ENCODE measurements around the gene CCDC63.

Gene CCDC63

GRCh38 chr12:110920324-110920910, 73.6 kb downstream of the CCDC63 start, which contains the start of gene MYL2:
MYL2 (minus strand) TSS chr12:110920579; CDS start chr12:110920529, 50 bp downstream.
- ATAC-seq (replicated peaks; ENCODE audit: extremely low read depth, poor library complexity, severe bottlenecking) (no peak), DNase-seq (ENCODE audit: low spot score in 2 of 2) (no peak)
- H3K36me3 Mint-ChIP-seq (ENCODE audit: insufficient read depth), result peaks cover 2% of the 10 kb centered on the region
- H3K4me1 Mint-ChIP-seq, result no peaks in the 10 kb centered on the region
- H3K4me3 Mint-ChIP-seq, result no peak within 1 kb of the TSS
- no peak within 1 kb of the TSS for H3K27ac Mint-ChIP-seq (ENCODE audit: low read depth)
- H3K9me3 Mint-ChIP-seq, result no peaks in the 10 kb centered on the region
- peaks cover 51% of the 10 kb centered on the region for H3K27me3 Mint-ChIP-seq

GRCh38 chr12:110921262-110921661, 74.5 kb downstream of the CCDC63 start:
- H3K27ac Mint-ChIP-seq (ENCODE audit: low read depth), result no peak overlapping the region
- H3K9me3 Mint-ChIP-seq, result no peaks in the 10 kb centered on the region
- ATAC-seq (replicated peaks; ENCODE audit: extremely low read depth, poor library complexity, severe bottlenecking), result no peak
- no peak overlapping the region for H3K4me3 Mint-ChIP-seq
- H3K27me3 Mint-ChIP-seq, result peaks cover 47% of the 10 kb centered on the region
- peaks cover 2% of the 10 kb centered on the region for H3K36me3 Mint-ChIP-seq (ENCODE audit: insufficient read depth)
- DNase-seq (ENCODE audit: low spot score in 2 of 2), result no peak
- no peaks in the 10 kb centered on the region for H3K4me1 Mint-ChIP-seq

- DNase-seq (ENCODE audit: low spot score in 2 of 2), result no peak
- Mint-ChIP-seq H3K36me3 (ENCODE audit: insufficient read depth) (peaks cover 2% of the 10 kb centered on the region), H3K4me3 (no peak overlapping the region), H3K27ac (ENCODE audit: low read depth) (no peak overlapping the region), H3K9me3 (no peaks in the 10 kb centered on the region), H3K4me1 (no peaks in the 10 kb centered on the region), H3K27me3 (peaks cover 47% of the 10 kb centered on the region)
- ATAC-seq (replicated peaks; ENCODE audit: extremely low read depth, poor library complexity, severe bottlenecking), result no peak
Measured at GRCh38 chr12:110922652-110923051, 75.9 kb downstream of the CCDC63 start.

GRCh38 chr12:110923192-110923591, 76.4 kb downstream of the CCDC63 start:
- Mint-ChIP-seq H3K4me1 (no peaks in the 10 kb centered on the region), H3K36me3 (ENCODE audit: insufficient read depth) (peaks cover 2% of the 10 kb centered on the region), H3K4me3 (no peak overlapping the region), H3K27me3 (peaks cover 47% of the 10 kb centered on the region), H3K27ac (ENCODE audit: low read depth) (no peak overlapping the region), H3K9me3 (no peaks in the 10 kb centered on the region)
- ATAC-seq (replicated peaks; ENCODE audit: extremely low read depth, poor library complexity, severe bottlenecking) (no peak), DNase-seq (ENCODE audit: low spot score in 2 of 2) (no peak)

- H3K27ac Mint-ChIP-seq (ENCODE audit: low read depth), result no peak overlapping the region
- ATAC-seq (replicated peaks; ENCODE audit: extremely low read depth, poor library complexity, severe bottlenecking), result no peak
- H3K27me3 Mint-ChIP-seq, result peaks cover 47% of the 10 kb centered on the region
- H3K4me3 Mint-ChIP-seq, result no peak overlapping the region
- no peaks in the 10 kb centered on the region for H3K4me1 Mint-ChIP-seq
- no peak for DNase-seq (ENCODE audit: low spot score in 2 of 2)
- no peaks in the 10 kb centered on the region for H3K9me3 Mint-ChIP-seq
- peaks cover 2% of the 10 kb centered on the region for H3K36me3 Mint-ChIP-seq (ENCODE audit: insufficient read depth)
Measured at GRCh38 chr12:110923692-110924334, 77.0 kb downstream of the CCDC63 start.

GRCh38 chr12:110927546-110927945, 80.8 kb downstream of the CCDC63 start:
- Mint-ChIP-seq H3K4me3 (no peak overlapping the region), H3K27me3 (peaks cover 21% of the 10 kb centered on the region), H3K4me1 (no peaks in the 10 kb centered on the region), H3K27ac (ENCODE audit: low read depth) (no peak overlapping the region), H3K9me3 (no peaks in the 10 kb centered on the region), H3K36me3 (ENCODE audit: insufficient read depth) (peaks cover 2% of the 10 kb centered on the region)
- ATAC-seq (replicated peaks; ENCODE audit: extremely low read depth, poor library complexity, severe bottlenecking), result no peak
- no peak for DNase-seq (ENCODE audit: low spot score in 2 of 2)

- Mint-ChIP-seq H3K4me3 (no peak overlapping the region), H3K9me3 (no peaks in the 10 kb centered on the region)
- DNase-seq (ENCODE audit: low spot score in 2 of 2), result no peak
Measured at GRCh38 chr12:110928700-110929099, 81.9 kb downstream of the CCDC63 start.

GRCh38 chr12:110929818-110930217, 83.0 kb downstream of the CCDC63 start:
- ATAC-seq (replicated peaks; ENCODE audit: extremely low read depth, poor library complexity, severe bottlenecking) (no peak), DNase-seq (ENCODE audit: low spot score in 2 of 2) (no peak)
- peaks cover 15% of the 10 kb centered on the region for H3K27me3 Mint-ChIP-seq
- H3K9me3 Mint-ChIP-seq, result no peaks in the 10 kb centered on the region
- H3K36me3 Mint-ChIP-seq (ENCODE audit: insufficient read depth), result peaks cover 2% of the 10 kb centered on the region
- no peak overlapping the region for H3K4me3 Mint-ChIP-seq
- no peak overlapping the region for H3K27ac Mint-ChIP-seq (ENCODE audit: low read depth)
- no peaks in the 10 kb centered on the region for H3K4me1 Mint-ChIP-seq

More at GRCh38 chr12:110928700-110929099, 81.9 kb downstream of the CCDC63 start:
- ATAC-seq (replicated peaks; ENCODE audit: extremely low read depth, poor library complexity, severe bottlenecking), result no peak
- Mint-ChIP-seq H3K4me1 (no peaks in the 10 kb centered on the region), H3K27ac (ENCODE audit: low read depth) (no peak overlapping the region), H3K27me3 (peaks cover 12% of the 10 kb centered on the region), H3K36me3 (ENCODE audit: insufficient read depth) (peaks cover 2% of the 10 kb centered on the region)

- ATAC-seq (replicated peaks; ENCODE audit: extremely low read depth, poor library complexity, severe bottlenecking) (no peak), DNase-seq (ENCODE audit: low spot score in 2 of 2) (no peak)
- Mint-ChIP-seq H3K4me3 (no peak overlapping the region), H3K9me3 (no peaks in the 10 kb centered on the region), H3K27me3 (peaks cover 11% of the 10 kb centered on the region), H3K36me3 (ENCODE audit: insufficient read depth) (no peaks in the 10 kb centered on the region), H3K4me1 (no peaks in the 10 kb centered on the region), H3K27ac (ENCODE audit: low read depth) (no peak overlapping the region)
Measured at GRCh38 chr12:110930348-110931314, 83.8 kb downstream of the CCDC63 start.

GRCh38 chr12:110931315-110931728, 84.5 kb downstream of the CCDC63 start:
- no peak overlapping the region for H3K4me3 Mint-ChIP-seq
- H3K27ac Mint-ChIP-seq (ENCODE audit: low read depth), result no peak overlapping the region
- DNase-seq (ENCODE audit: low spot score in 2 of 2), result no peak

GRCh38 chr12:110932046-110932445, 85.3 kb downstream of the CCDC63 start:
- Mint-ChIP-seq H3K27ac (ENCODE audit: low read depth) (no peak overlapping the region), H3K4me1 (peaks cover 1% of the 10 kb centered on the region), H3K27me3 (peaks cover 25% of the 10 kb centered on the region), H3K4me3 (no peak overlapping the region), H3K9me3 (no peaks in the 10 kb centered on the region), H3K36me3 (ENCODE audit: insufficient read depth) (peaks cover 2% of the 10 kb centered on the region)
- DNase-seq (ENCODE audit: low spot score in 2 of 2), result no peak
- no peak for ATAC-seq (replicated peaks; ENCODE audit: extremely low read depth, poor library complexity, severe bottlenecking)

More at GRCh38 chr12:110931315-110931728, 84.5 kb downstream of the CCDC63 start:
- Mint-ChIP-seq H3K4me1 (no peaks in the 10 kb centered on the region), H3K9me3 (no peaks in the 10 kb centered on the region), H3K27me3 (peaks cover 18% of the 10 kb centered on the region), H3K36me3 (ENCODE audit: insufficient read depth) (peaks cover 2% of the 10 kb centered on the region)
- no peak for ATAC-seq (replicated peaks; ENCODE audit: extremely low read depth, poor library complexity, severe bottlenecking)

- no peak overlapping the region for H3K27ac Mint-ChIP-seq (ENCODE audit: low read depth)
- no peaks in the 10 kb centered on the region for H3K9me3 Mint-ChIP-seq
- no peak for DNase-seq (ENCODE audit: low spot score in 2 of 2)
- no peak overlapping the region for H3K4me3 Mint-ChIP-seq
- H3K36me3 Mint-ChIP-seq (ENCODE audit: insufficient read depth), result peaks cover 2% of the 10 kb centered on the region
- no peak for ATAC-seq (replicated peaks; ENCODE audit: extremely low read depth, poor library complexity, severe bottlenecking)
- peaks cover 33% of the 10 kb centered on the region for H3K27me3 Mint-ChIP-seq
- H3K4me1 Mint-ChIP-seq, result peaks cover 6% of the 10 kb centered on the region
Measured at GRCh38 chr12:110933326-110933974, 86.7 kb downstream of the CCDC63 start.

Measured in central memory CD8-positive, alpha-beta T cell (primary cell).